ENCODE data around the gene CDS2. TPM values are rescaled to one million over a fixed set of nuclear protein-coding genes. Genes with fewer than 3 reads are reported as not detected.
"Not testable (repeated sequence)": the region's sequence is repeated elsewhere in the genome, so short reads cannot be mapped to it uniquely, and the experiment has no call there.

Gene CDS2
- polyA plus RNA-seq, 1 donor from 2014 or later = 66.7 TPM

GRCh38 chr20:5099909-5100308, 26.9 kb upstream of the CDS2 start:
- not testable (repeated sequence) for H4K20me1 ChIP-seq (ENCODE audit: insufficient read depth); H3F3A ChIP-seq (ENCODE audit: insufficient read depth, low read length, poor library complexity, severe bottlenecking); H3K9me2 ChIP-seq (ENCODE audit: insufficient read depth, low read length); H3K9me3 ChIP-seq (ENCODE audit: low read length); H3K9ac ChIP-seq (ENCODE audit: low read length); H3K4me2 ChIP-seq (ENCODE audit: low read length); H3K79me2 ChIP-seq (replicated peaks; ENCODE audit: insufficient read depth, low read length); H3K27me3 ChIP-seq (ENCODE audit: insufficient read depth, low read depth, low read length); H2AFZ ChIP-seq (ENCODE audit: low read depth, low read length); H3K27ac ChIP-seq (ENCODE audit: low read length); H3K4me3 ChIP-seq (ENCODE audit: low read length)
- peaks cover 13% of the 10 kb centered on the region for H3K36me3 ChIP-seq (ENCODE audit: insufficient read depth, low read length)

- Histone ChIP-seq H3K4me2 (ENCODE audit: low read length) (no peak overlapping the region), H3K79me2 (replicated peaks; ENCODE audit: insufficient read depth, low read length) (no peaks in the 10 kb centered on the region), H3K27ac (ENCODE audit: low read length) (no peak overlapping the region), H3K4me3 (ENCODE audit: low read length) (no peak overlapping the region), H2AFZ (ENCODE audit: low read depth, low read length) (no peak overlapping the region), H4K20me1 (ENCODE audit: insufficient read depth) (no peaks in the 10 kb centered on the region), H3K9me3 (ENCODE audit: low read length) (no peaks in the 10 kb centered on the region), H3K9me2 (ENCODE audit: insufficient read depth, low read length) (no peaks in the 10 kb centered on the region), H3K27me3 (ENCODE audit: insufficient read depth, low read depth, low read length) (no peaks in the 10 kb centered on the region), H3K36me3 (ENCODE audit: insufficient read depth, low read length) (peaks cover 13% of the 10 kb centered on the region), H3K9ac (ENCODE audit: low read length) (no peak overlapping the region), H3F3A (ENCODE audit: insufficient read depth, low read length, poor library complexity, severe bottlenecking) (no peaks in the 10 kb centered on the region)
- TF ChIP-seq EP300 (conservative IDR thresholded peaks at IDR 0.05; ENCODE audit: poor library complexity, severe bottlenecking) (no peak), CTCF (IDR thresholded peaks at IDR 0.05; ENCODE audit: poor library complexity, severe bottlenecking) (peak; percentile 87), TAF1 (IDR thresholded peaks at IDR 0.05; ENCODE audit: low read depth) (no peak), REST (IDR thresholded peaks at IDR 0.05; ENCODE audit: borderline replicate concordance) (no peak), POLR2AphosphoS5 (IDR thresholded peaks at IDR 0.05) (no peak), RAD21 (conservative IDR thresholded peaks at IDR 0.05) (peak; percentile 86), EZH2 (IDR thresholded peaks at IDR 0.05; ENCODE audit: borderline replicate concordance, insufficient read depth, low read length, poor library complexity, severe bottlenecking) (no peak), SMC3 (conservative IDR thresholded peaks at IDR 0.05; ENCODE audit: poor library complexity) (peak; percentile 94), MXI1 (conservative IDR thresholded peaks at IDR 0.05; ENCODE audit: poor library complexity, severe bottlenecking) (no peak)
These were observed 26.0 kb upstream of the CDS2 start for GRCh38 chr20:5100684-5101347.
